PC-9 (cell line): ENCODE data around the gene RIMS4.

Experiments used
- CTCF ChIP-seq: fragments of 200-600 bp; sonication (generic); conservative IDR thresholded peaks from 2 replicates; pipeline ENCODE4 v1.6.1; 2017; ENCODE audit warnings: mixed run types, antibody characterized with exemption, mild to moderate bottlenecking, moderate library complexity
- EZH2 ChIP-seq: fragments of 200-600 bp; sonication (generic); IDR thresholded peaks from 2 replicates; pipeline ENCODE4 v1.8.0; 2017; ENCODE audit warnings: antibody characterized with exemption, low read depth

- TF ChIP-seq CTCF (no peak), EZH2 (no peak)
Observed at GRCh38 chr20:44856442-44856841, 46.1 kb upstream of the RIMS4 start.
